Cardiac septum (tissue), 1 donor: Measurements from ENCODE around the gene SNX32. TPM values are rescaled to one million over a fixed set of nuclear protein-coding genes. Genes with fewer than 3 reads are reported as not detected.
"Not testable (repeated sequence)": the region's sequence is repeated elsewhere in the genome, so short reads cannot be mapped to it uniquely, and the experiment has no call there.

Experiments
- DNase-seq: peaks from one replicate; pipeline ENCODE4 v3.0.0-alpha.2; 2020; ENCODE audit warnings: low spot score
- intact Hi-C: fragments of 100-400 bp; cut with DNase I; formaldehyde crosslinking; loops from one replicate; pipeline ENCODE4 v1.14.0; 2022
- total RNA-seq: library from RNA; stranded (reverse); fragmentation: NEBNext Ultra II Directional; extraction: Animal tissue kit (Norgen Biotek cat#: 25700); gene quantifications from one replicate; pipeline ENCODE4 v1.2.1, GENCODE V29; 2021
- donor health status: DM: no; HTN: no; CAD: no.

Gene SNX32
- total RNA-seq, 1 donor from 2014 or later: 0.54 TPM

- DNase-seq: no peak
- intact Hi-C loops: loop anchor here (5.0 kb wide), 1 partner anchor 195 kb away; no protein-coding TSS in a partner anchor
Observed at GRCh38 chr11:65817312-65817834, 16.4 kb upstream of the SNX32 start.

GRCh38 chr11:65817835-65818680 is 15.7 kb upstream of the SNX32 start:
- DNase-seq: peak; percentile 98
- intact Hi-C loops: loop anchor here (2.0 to 5.0 kb wide), 3 partner anchors 39 to 196 kb away; partner anchors contain the start of gene KAT5

- intact Hi-C loops: no loop called here
- no peak for DNase-seq
Observed at GRCh38 chr11:65821107-65821506, 12.7 kb upstream of the SNX32 start.

GRCh38 chr11:65822776-65823528 is 10.8 kb upstream of the SNX32 start:
- intact Hi-C loops: no loop called here
- no peak for DNase-seq

- intact Hi-C loops: no loop called here
- DNase-seq: no peak
Observed at GRCh38 chr11:65826984-65827735, 6.6 kb upstream of the SNX32 start.

GRCh38 chr11:65829459-65829858 is 4.3 kb upstream of the SNX32 start:
- DNase-seq: no peak
- intact Hi-C loops: no loop called here

- intact Hi-C loops, DNase-seq: not testable (repeated sequence)
Observed at GRCh38 chr11:65832231-65832630, 1.5 kb upstream of the SNX32 start.

GRCh38 chr11:65834202-65834601 is 439 bp downstream of the SNX32 start:
- DNase-seq: no peak

GRCh38 chr11:65842144-65842543 is 8.4 kb downstream of the SNX32 start:
- no peak for DNase-seq
- intact Hi-C loops: no loop called here

More at GRCh38 chr11:65834202-65834601, 439 bp downstream of the SNX32 start:
- intact Hi-C loops: no loop called here

- intact Hi-C loops: no loop called here
- DNase-seq: no peak
Observed at GRCh38 chr11:65843811-65844210, 10.0 kb downstream of the SNX32 start.

- no peak for DNase-seq
Observed at GRCh38 chr11:65844231-65844872, 10.6 kb downstream of the SNX32 start.

GRCh38 chr11:65847746-65848145 is 14.0 kb downstream of the SNX32 start:
- DNase-seq: no peak
- intact Hi-C loops: no loop called here

More at GRCh38 chr11:65844231-65844872, 10.6 kb downstream of the SNX32 start:
- intact Hi-C loops: no loop called here

- intact Hi-C loops: not testable (repeated sequence)
- peak; percentile 56 for DNase-seq
Observed at GRCh38 chr11:65848693-65849092, 14.9 kb downstream of the SNX32 start.

- intact Hi-C loops: no loop called here
- DNase-seq: peak; percentile 74
Observed at GRCh38 chr11:65849366-65849765, 15.6 kb downstream of the SNX32 start.

GRCh38 chr11:65849771-65850216 is 16.0 kb downstream of the SNX32 start:
- intact Hi-C loops: no loop called here

GRCh38 chr11:65850217-65851082 is 16.7 kb downstream of the SNX32 start:
- DNase-seq: no peak
- intact Hi-C loops: no loop called here

More at GRCh38 chr11:65849771-65850216, 16.0 kb downstream of the SNX32 start:
- DNase-seq: peak; percentile 70

- peak; percentile 49 for DNase-seq
- intact Hi-C loops: no loop called here
Observed at GRCh38 chr11:65851083-65851579, 17.4 kb downstream of the SNX32 start.
